Peyer's patch (tissue), 4 donors: ENCODE measurements around the gene REXO1.

Experiments
- CTCF ChIP-seq, 6 experiments: fragments of 450-650 bp in 4 of 6; fragments of 200-600 bp in 2 of 6; sonication (generic) in 1 of 6; IDR thresholded peaks; one replicate each; pipeline ENCODE4 v1.5.1; 2017 to 2019; ENCODE audit warnings: antibody characterized with exemption in 6 of 6, mild to moderate bottlenecking in 3 of 6, moderate library complexity in 1 of 6
- POLR2A ChIP-seq, 2 donors: fragments of 450-650 bp; IDR thresholded peaks; one replicate each; pipeline ENCODE4 v1.5.1; 2017; ENCODE audit warnings: antibody characterized with exemption in 2 of 2, mild to moderate bottlenecking in 2 of 2, moderate library complexity in 2 of 2

GRCh38 chr19:1850809-1851653 lies 2.7 kb upstream of the REXO1 start:
- TF ChIP-seq CTCF (IDR thresholded peaks at IDR 0.05) = no peak
- no peak for TF ChIP-seq POLR2A (IDR thresholded peaks at IDR 0.05)
